ENCODE results near the gene PTPRU.

DNA sequence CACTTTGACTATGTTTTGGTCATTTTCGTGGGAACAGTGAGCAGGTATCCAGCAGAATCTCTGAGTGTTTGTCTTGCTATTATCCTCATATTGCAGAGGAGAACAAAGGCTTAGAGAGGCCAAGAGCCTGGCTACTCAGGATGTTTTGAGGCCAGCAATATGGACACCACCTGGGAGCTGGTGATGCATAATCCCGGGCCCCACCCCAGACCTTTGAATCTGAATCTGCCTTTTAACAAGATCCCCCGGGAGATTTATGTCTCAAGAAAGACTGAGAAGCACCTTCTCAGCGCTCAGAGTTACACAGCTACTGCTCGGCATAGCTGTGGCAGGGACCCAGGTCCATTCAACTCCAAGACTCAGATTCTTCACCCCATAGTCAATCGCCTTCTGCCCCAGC is 72.8 kb downstream of the PTPRU start:
- TF ChIP-seq, protein P1, sequence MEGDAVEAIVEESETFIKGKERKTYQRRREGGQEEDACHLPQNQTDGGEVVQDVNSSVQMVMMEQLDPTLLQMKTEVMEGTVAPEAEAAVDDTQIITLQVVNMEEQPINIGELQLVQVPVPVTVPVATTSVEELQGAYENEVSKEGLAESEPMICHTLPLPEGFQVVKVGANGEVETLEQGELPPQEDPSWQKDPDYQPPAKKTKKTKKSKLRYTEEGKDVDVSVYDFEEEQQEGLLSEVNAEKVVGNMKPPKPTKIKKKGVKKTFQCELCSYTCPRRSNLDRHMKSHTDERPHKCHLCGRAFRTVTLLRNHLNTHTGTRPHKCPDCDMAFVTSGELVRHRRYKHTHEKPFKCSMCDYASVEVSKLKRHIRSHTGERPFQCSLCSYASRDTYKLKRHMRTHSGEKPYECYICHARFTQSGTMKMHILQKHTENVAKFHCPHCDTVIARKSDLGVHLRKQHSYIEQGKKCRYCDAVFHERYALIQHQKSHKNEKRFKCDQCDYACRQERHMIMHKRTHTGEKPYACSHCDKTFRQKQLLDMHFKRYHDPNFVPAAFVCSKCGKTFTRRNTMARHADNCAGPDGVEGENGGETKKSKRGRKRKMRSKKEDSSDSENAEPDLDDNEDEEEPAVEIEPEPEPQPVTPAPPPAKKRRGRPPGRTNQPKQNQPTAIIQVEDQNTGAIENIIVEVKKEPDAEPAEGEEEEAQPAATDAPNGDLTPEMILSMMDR (IDR thresholded peaks at IDR 0.05) = no peak
- TF ChIP-seq POLR2A (IDR thresholded peaks at IDR 0.05) = no peak
- no peak for TF ChIP-seq POLR2AphosphoS5 (IDR thresholded peaks at IDR 0.05)
- no peak for TF ChIP-seq EP300 (IDR thresholded peaks at IDR 0.05; ENCODE audit: low read depth)

Measured in transverse colon (tissue), 4 donors.